Fibroblast of the aortic adventitia (primary cell): ENCODE results near the gene MICAL2. TPM values are rescaled to one million over a fixed set of nuclear protein-coding genes. Genes with fewer than 3 reads are reported as not detected.

ENCODE experiments used
- DNase-seq: peaks from one replicate; pipeline ENCODE4 v3.0.0-alpha.2; 2010; ENCODE audit warnings: low read depth
- H3K4me3 ChIP-seq: 2 replicates; pipeline ENCODE4 v1.5.1; 2011; ENCODE audit warnings: low read depth, mild to moderate bottlenecking, control low read depth, low read length, moderate library complexity
- CTCF ChIP-seq: IDR thresholded peaks from 2 replicates; pipeline ENCODE4 v1.5.1; 2011; ENCODE audit warnings: mild to moderate bottlenecking, low read length, control low read depth, inconsistent platforms; ENCODE audit not compliant: insufficient read depth
- total RNA-seq: library from RNA; depleted of rRNA; stranded (reverse); fragments of >200 nt; gene quantifications from 2 replicates; pipeline ENCODE4 v1.2.3, GENCODE V29; 2012; ENCODE audit warnings: low replicate concordance

Gene MICAL2
- total RNA-seq, 1 donor: 146 TPM

GRCh38 chr11:12139144-12139881 lies 28.9 kb downstream of the MICAL2 start:
- no peak for TF ChIP-seq CTCF
- DNase-seq: peak; percentile 90
- no peak overlapping the region for H3K4me3 ChIP-seq

GRCh38 chr11:12140186-12140793 lies 29.9 kb downstream of the MICAL2 start:
- no peak for TF ChIP-seq CTCF
- no peak for DNase-seq
- no peak overlapping the region for H3K4me3 ChIP-seq

- no peak overlapping the region for H3K4me3 ChIP-seq
- no peak for DNase-seq
- no peak for TF ChIP-seq CTCF
These were observed 30.9 kb downstream of the MICAL2 start for GRCh38 chr11:12141283-12141682.

GRCh38 chr11:12142176-12142575 lies 31.8 kb downstream of the MICAL2 start:
- H3K4me3 ChIP-seq: no peak overlapping the region
- TF ChIP-seq CTCF: no peak
- no peak for DNase-seq

- no peak for TF ChIP-seq CTCF
- no peak for DNase-seq
- no peak overlapping the region for H3K4me3 ChIP-seq
These were observed 32.5 kb downstream of the MICAL2 start for GRCh38 chr11:12142909-12143308.

GRCh38 chr11:12143461-12144258 lies 33.3 kb downstream of the MICAL2 start:
- no peak overlapping the region for H3K4me3 ChIP-seq
- DNase-seq: peak; percentile 68
- TF ChIP-seq CTCF: no peak
